ENCODE data around the gene PRR23B. TPM values are rescaled to one million over a fixed set of nuclear protein-coding genes. Genes with fewer than 3 reads are reported as not detected.

Gene PRR23B
- under 1 TPM in 1 of 2 donors, not detected in 1; 0.80 TPM for total RNA-seq

DNA sequence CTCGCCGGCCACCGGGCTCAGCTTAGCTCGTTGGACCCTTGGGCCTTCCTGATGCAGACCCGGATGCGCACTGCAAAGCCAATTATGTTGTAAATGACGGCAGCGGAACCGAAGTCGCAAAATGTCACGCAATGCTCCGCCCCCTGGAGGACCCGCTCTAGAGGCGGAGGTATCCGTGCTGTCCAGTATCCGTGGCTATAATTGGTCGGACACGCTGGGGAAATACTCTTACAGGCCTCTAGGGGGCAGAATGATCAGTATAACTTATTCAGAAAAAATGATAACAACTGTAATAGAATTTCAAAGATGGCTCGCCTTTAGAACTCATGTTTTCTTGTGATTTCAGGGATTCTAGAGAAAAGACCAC is at the start of gene PRR23B:
Gene PRR23B, minus strand, starts transcription at position 59 of the 367 bp plus-strand sequence. CDS start 265 bp downstream, outside the sequence.
- no peak for TF ChIP-seq POLR2A (IDR thresholded peaks at IDR 0.05)
- no peak for TF ChIP-seq POLR2AphosphoS5 (IDR thresholded peaks at IDR 0.05)
- TF ChIP-seq, protein P1, sequence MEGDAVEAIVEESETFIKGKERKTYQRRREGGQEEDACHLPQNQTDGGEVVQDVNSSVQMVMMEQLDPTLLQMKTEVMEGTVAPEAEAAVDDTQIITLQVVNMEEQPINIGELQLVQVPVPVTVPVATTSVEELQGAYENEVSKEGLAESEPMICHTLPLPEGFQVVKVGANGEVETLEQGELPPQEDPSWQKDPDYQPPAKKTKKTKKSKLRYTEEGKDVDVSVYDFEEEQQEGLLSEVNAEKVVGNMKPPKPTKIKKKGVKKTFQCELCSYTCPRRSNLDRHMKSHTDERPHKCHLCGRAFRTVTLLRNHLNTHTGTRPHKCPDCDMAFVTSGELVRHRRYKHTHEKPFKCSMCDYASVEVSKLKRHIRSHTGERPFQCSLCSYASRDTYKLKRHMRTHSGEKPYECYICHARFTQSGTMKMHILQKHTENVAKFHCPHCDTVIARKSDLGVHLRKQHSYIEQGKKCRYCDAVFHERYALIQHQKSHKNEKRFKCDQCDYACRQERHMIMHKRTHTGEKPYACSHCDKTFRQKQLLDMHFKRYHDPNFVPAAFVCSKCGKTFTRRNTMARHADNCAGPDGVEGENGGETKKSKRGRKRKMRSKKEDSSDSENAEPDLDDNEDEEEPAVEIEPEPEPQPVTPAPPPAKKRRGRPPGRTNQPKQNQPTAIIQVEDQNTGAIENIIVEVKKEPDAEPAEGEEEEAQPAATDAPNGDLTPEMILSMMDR (IDR thresholded peaks at IDR 0.05): no peak
- Histone ChIP-seq H3K27ac (no peak within 1 kb of the TSS), H3K4me1 (replicated peaks) (no peaks in the 10 kb centered on the region), H3K9me3 (no peaks in the 10 kb centered on the region), H3K4me3 (no peak within 1 kb of the TSS), H3K27me3 (replicated peaks; ENCODE audit: insufficient read depth) (no peaks in the 10 kb centered on the region), H3K36me3 (no peaks in the 10 kb centered on the region)
- no peak for DNase-seq (ENCODE audit: low spot score)
- 64% methylated on average over 19 of the region's 19 CpGs for WGBS
- intact Hi-C loops (cut with DNase I): no loop called here

- no peak overlapping the region for H3K27ac ChIP-seq
- H3K27me3 ChIP-seq (replicated peaks; ENCODE audit: insufficient read depth): no peaks in the 10 kb centered on the region
- H3K4me3 ChIP-seq: no peak overlapping the region
- WGBS: 33% methylated on average over 1 of the region's 1 CpG
- H3K9me3 ChIP-seq: no peaks in the 10 kb centered on the region
- H3K36me3 ChIP-seq: no peaks in the 10 kb centered on the region
- no peaks in the 10 kb centered on the region for H3K4me1 ChIP-seq (replicated peaks)
- no peak for DNase-seq (ENCODE audit: low spot score)
- no peak for TF ChIP-seq POLR2A (IDR thresholded peaks at IDR 0.05)
- TF ChIP-seq, protein P1 (IDR thresholded peaks at IDR 0.05): no peak
- no peak for TF ChIP-seq POLR2AphosphoS5 (IDR thresholded peaks at IDR 0.05)
- intact Hi-C loops (cut with DNase I): no loop called here
Observed at GRCh38 chr3:139062918-139063317, 42.2 kb upstream of the PRR23B start.

DNA sequence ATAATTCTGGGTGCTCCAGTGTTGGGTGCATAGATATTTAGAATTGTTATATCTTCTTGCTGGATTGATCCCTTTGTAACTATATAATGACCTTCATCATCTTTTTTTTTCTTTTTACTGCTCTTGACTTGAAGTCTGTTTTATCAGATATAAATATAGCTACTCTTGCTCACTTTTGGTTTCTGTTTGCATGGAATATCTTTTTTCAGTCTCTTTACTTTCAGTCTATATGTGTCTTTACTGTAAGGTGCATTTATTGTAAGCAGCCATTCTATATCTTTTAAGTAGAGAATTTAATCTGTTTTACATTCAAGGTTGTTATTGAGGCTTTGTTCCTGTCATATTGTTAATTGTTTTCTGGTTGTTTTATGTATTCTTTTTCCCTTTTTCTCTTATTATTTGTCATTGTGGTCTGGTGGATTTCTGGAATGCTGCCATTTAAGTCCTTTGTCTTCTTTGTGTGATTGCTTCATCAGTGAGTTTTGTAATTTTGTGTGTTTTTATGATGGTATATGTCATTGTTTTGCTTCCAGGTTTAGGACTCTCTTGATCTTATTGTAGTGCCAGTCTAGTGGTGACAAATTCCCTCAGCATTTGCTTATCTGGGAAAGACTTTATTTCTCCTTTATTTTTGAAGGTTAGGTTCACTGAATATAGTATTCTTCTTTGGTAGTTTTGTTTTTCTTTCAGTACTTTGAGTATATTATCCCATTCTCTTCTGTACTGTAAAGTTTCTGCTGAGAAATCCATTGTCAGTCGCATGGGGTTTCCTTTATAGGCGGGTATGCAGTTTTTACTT is 32.3 kb upstream of the PRR23B start:
- TF ChIP-seq, protein P1 (IDR thresholded peaks at IDR 0.05): no peak
- TF ChIP-seq POLR2A (IDR thresholded peaks at IDR 0.05) (no peak), POLR2AphosphoS5 (IDR thresholded peaks at IDR 0.05) (no peak)

DNA sequence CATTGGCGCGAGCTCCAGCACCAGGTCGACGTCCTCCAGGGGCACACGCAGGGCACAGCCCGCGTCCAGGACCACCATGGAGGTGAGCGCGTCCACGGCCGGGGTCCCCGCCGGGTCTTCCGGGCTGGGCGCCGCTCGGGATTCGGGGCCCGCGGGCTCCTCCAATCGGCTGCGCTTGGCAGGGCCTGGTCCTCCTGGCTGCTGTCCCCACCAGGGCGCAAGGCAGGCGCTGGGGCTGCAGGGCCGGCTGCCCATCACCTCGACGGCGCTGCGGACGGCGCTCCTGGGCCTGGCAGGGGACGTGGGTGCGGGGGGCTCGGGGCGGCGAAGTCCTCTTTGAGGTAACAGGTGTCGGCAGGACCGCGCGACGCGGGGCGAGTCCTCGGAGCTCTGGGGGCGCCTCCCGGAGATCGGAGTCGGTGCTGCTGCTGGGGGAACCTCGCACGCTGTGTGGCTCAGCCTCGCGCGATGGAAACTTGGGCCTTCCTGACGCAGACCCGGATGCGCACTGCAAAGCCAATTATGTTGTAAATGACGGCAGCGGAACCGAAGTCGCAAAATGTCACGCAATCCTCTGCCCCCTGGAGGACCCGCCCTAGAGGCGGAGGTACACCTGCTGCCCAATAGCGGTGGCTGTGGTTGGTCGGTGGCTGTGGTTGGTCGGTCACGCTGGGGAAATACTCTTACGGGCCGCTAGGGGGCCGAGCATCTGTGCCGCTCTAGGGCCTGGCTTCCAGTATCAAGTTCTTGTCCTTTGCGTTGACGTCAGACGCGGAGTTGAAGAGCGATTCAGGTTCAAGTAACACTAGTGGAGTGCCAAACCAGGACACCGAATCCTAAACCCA is 23.9 kb upstream of the PRR23B start, which contains the start of gene PRR23C:
Gene PRR23C, minus strand, starts transcription at position 527 of the 845 bp plus-strand sequence. Its CDS starts 272 bp downstream, at position 255.
- H3K9me3 ChIP-seq: no peaks in the 10 kb centered on the region
- no peaks in the 10 kb centered on the region for H3K27me3 ChIP-seq (replicated peaks; ENCODE audit: insufficient read depth)
- WGBS: 59% methylated on average over 67 of the region's 77 CpGs
- no peak within 1 kb of the TSS for H3K4me3 ChIP-seq
- intact Hi-C loops (cut with DNase I): no loop called here
- H3K36me3 ChIP-seq: no peaks in the 10 kb centered on the region
- TF ChIP-seq POLR2A (IDR thresholded peaks at IDR 0.05) (no peak), POLR2AphosphoS5 (IDR thresholded peaks at IDR 0.05) (no peak)
- TF ChIP-seq, protein P1 (IDR thresholded peaks at IDR 0.05): no peak
- no peak within 1 kb of the TSS for H3K27ac ChIP-seq
- H3K4me1 ChIP-seq (replicated peaks): no peaks in the 10 kb centered on the region
- no peak for DNase-seq (ENCODE audit: low spot score)

More for the DNA sequence above, 32.3 kb upstream of the PRR23B start:
- no peak for DNase-seq (ENCODE audit: low spot score)
- intact Hi-C loops (cut with DNase I): no loop called here
- Histone ChIP-seq H3K4me1 (replicated peaks) (no peaks in the 10 kb centered on the region), H3K4me3 (no peak overlapping the region), H3K9me3 (no peaks in the 10 kb centered on the region), H3K27ac (no peak overlapping the region), H3K36me3 (no peaks in the 10 kb centered on the region), H3K27me3 (replicated peaks; ENCODE audit: insufficient read depth) (no peaks in the 10 kb centered on the region)
- WGBS: 93% methylated on average over 2 of the region's 2 CpGs
